Sigmoid colon (tissue), 4 donors: Measurements from ENCODE around the gene LSM14B.

Source experiments
- CTCF ChIP-seq, 4 experiments: fragments of 450-650 bp in 3 of 4; fragments of 200-600 bp in 1 of 4; IDR thresholded peaks; one replicate each; pipeline ENCODE4 v1.5.1; 2016 to 2019; ENCODE audit warnings: antibody characterized with exemption in 4 of 4, mild to moderate bottlenecking in 3 of 4, moderate library complexity in 2 of 4
- POLR2A ChIP-seq, 2 donors: fragments of 450-650 bp; IDR thresholded peaks; one replicate each; pipeline ENCODE4 v1.6.1; 2016; ENCODE audit warnings: antibody characterized with exemption in 2 of 2, mild to moderate bottlenecking in 2 of 2, moderate library complexity in 2 of 2
- POLR2AphosphoS5 ChIP-seq, 4 donors: sonication (generic); formaldehyde crosslinking; IDR thresholded peaks; one replicate each; pipeline ENCODE4 v1.6.1; 2017; ENCODE audit warnings: antibody characterized with exemption in 4 of 4

DNA sequence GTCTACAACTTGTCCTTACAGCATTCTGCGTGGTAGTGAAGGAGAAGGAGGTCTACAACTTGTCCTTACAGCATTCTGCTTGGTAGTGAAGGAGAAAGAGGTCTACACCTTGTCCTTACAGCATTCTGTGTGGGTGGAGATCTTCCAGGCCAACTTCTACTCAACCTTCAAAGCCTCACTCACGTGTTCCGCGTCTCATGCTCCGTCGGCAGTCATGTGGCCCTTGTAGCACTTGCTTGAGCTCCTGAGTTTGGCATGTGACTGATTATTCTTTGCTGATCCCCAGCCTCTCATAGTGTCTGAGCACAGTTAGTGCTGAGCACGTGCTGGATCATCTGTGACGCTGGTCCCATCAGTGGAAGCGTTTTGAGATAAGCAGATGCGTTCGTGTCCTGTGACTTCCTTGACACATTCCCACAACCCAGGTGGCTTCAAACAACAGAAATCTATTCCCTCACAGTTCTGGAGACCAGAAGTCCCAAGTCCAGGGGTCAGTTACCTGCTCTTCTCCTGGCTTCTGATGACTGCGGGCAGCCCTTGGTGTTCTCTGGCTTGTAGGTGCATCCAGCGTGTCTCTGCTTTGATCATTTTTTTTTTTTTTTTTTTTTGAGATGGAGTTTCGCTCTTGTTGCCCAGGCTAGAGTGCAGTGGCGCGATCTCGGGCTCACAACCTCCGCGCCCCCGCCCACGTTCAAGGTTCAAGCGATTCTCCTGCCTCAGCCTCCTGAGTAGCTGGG is 23.9 kb downstream of the LSM14B start:
- TF ChIP-seq CTCF (IDR thresholded peaks at IDR 0.05) (no peak), POLR2A (IDR thresholded peaks at IDR 0.05) (no peak), POLR2AphosphoS5 (IDR thresholded peaks at IDR 0.05) (no peak)
